CD14-positive monocyte (primary cell): ENCODE data around the gene EVL. TPM values are rescaled to one million over a fixed set of nuclear protein-coding genes. Genes with fewer than 3 reads are reported as not detected.
A peak's percentile ranks its signal among the peaks of the same experiment; 100 is the strongest.

Experiments
- DNase-seq, 3 donors: peaks; one replicate each; pipeline ENCODE4 v3.0.0-alpha.2; 2011 to 2022
- H2AFZ ChIP-seq: 2 replicates; pipeline ENCODE4 v1.6.0; 2012; ENCODE audit warnings: mild to moderate bottlenecking, low read depth, low read length, inconsistent platforms; ENCODE audit not compliant: insufficient read depth, poor library complexity, severe bottlenecking
- H3K27ac ChIP-seq, 2 donors: 1 replicate in 1 of 2; 2 replicates in 1 of 2; pipeline ENCODE4 v1.5.1; 2012 to 2013; ENCODE audit warnings: low read length in 2 of 2, control low read depth in 1 of 2, inconsistent platforms in 1 of 2, low read depth in 1 of 2, mild to moderate bottlenecking in 1 of 2
- H3K27me3 ChIP-seq, 2 donors: one replicate each; pipeline versions ENCODE4 v1.6.0 to v1.6.1; 2011 to 2013; ENCODE audit warnings: low read length in 2 of 2; ENCODE audit not compliant: control insufficient read depth in 2 of 2, insufficient read depth in 2 of 2
- H3K36me3 ChIP-seq, 2 donors: replicated peaks in 1 of 2; 1 replicate in 1 of 2; 2 replicates in 1 of 2; pipeline versions ENCODE4 v1.5.1 to v1.6.1; 2012 to 2013; ENCODE audit warnings: low read length in 2 of 2, control low read depth in 1 of 2, inconsistent platforms in 1 of 2, mild to moderate bottlenecking in 1 of 2; ENCODE audit not compliant: insufficient read depth in 2 of 2, control insufficient read depth in 1 of 2
- H3K4me1 ChIP-seq, 2 donors: 1 replicate in 1 of 2; 2 replicates in 1 of 2; pipeline versions ENCODE4 v1.5.1 to v1.6.1; 2012 to 2013; ENCODE audit warnings: low read length in 2 of 2, control low read depth in 1 of 2, inconsistent platforms in 1 of 2, mild to moderate bottlenecking in 1 of 2, moderate library complexity in 1 of 2; ENCODE audit not compliant: insufficient read depth in 2 of 2, control insufficient read depth in 1 of 2
- H3K4me2 ChIP-seq: replicated peaks from 2 replicates; pipeline ENCODE3; 2012; ENCODE audit warnings: low read length, moderate library complexity, mild to moderate bottlenecking; ENCODE audit not compliant: poor library complexity, severe bottlenecking; ENCODE audit errors: extremely low read depth
- H3K4me3 ChIP-seq, 3 experiments: fragments of 200-600 bp in 1 of 3; sonication (generic) in 1 of 3; replicated peaks in 1 of 3; 1 replicate in 2 of 3; 2 replicates in 1 of 3; pipeline ENCODE4 v1.5.1; 2011 to 2013; ENCODE audit warnings: low read length in 3 of 3, mild to moderate bottlenecking in 3 of 3, control low read depth in 2 of 3, low read depth in 2 of 3, inconsistent platforms in 1 of 3, moderate library complexity in 1 of 3
- H3K79me2 ChIP-seq: 2 replicates; pipeline ENCODE4 v1.6.0; 2012; ENCODE audit warnings: mild to moderate bottlenecking, control low read depth, inconsistent platforms, low read length, moderate library complexity; ENCODE audit not compliant: insufficient read depth
- H3K9ac ChIP-seq: 2 replicates; pipeline ENCODE4 v1.6.0; 2017; ENCODE audit warnings: low read length, mild to moderate bottlenecking; ENCODE audit not compliant: insufficient read depth, poor library complexity, severe bottlenecking
- H3K9me3 ChIP-seq, 2 donors: replicated peaks in 1 of 2; 1 replicate in 1 of 2; 2 replicates in 1 of 2; pipeline versions ENCODE4 v1.5.1 to v1.6.1; 2012 to 2013; ENCODE audit warnings: low read length in 2 of 2, control low read depth in 1 of 2; ENCODE audit not compliant: control insufficient read depth in 1 of 2, insufficient read depth in 1 of 2
- H4K20me1 ChIP-seq: 2 replicates; pipeline ENCODE4 v1.6.0; 2012; ENCODE audit warnings: mild to moderate bottlenecking, low read length, control low read depth, moderate library complexity; ENCODE audit not compliant: insufficient read depth
- H3K27ac Mint-ChIP-seq, 7 donors: one replicate each; pipeline ENCODE4 v1.8.0; 2020; ENCODE audit warnings: mild to moderate bottlenecking in 7 of 7, mixed read lengths in 7 of 7, moderate library complexity in 6 of 7, inconsistent platforms in 2 of 7
- H3K27me3 Mint-ChIP-seq, 3 donors: one replicate each; pipeline ENCODE4 v1.8.0; 2021 to 2022; ENCODE audit warnings: low read depth in 3 of 3, mild to moderate bottlenecking in 3 of 3, mixed read lengths in 3 of 3, moderate library complexity in 3 of 3, inconsistent platforms in 1 of 3
- H3K36me3 Mint-ChIP-seq, 2 donors: one replicate each; pipeline ENCODE4 v1.8.0; 2020; ENCODE audit warnings: mixed read lengths in 2 of 2, inconsistent platforms in 1 of 2, mild to moderate bottlenecking in 1 of 2
- H3K4me1 Mint-ChIP-seq: one replicate; pipeline ENCODE4 v1.8.0; 2020; ENCODE audit warnings: mild to moderate bottlenecking, mixed read lengths
- H3K4me3 Mint-ChIP-seq, 2 donors: one replicate each; pipeline ENCODE4 v1.8.0; 2020; ENCODE audit warnings: mild to moderate bottlenecking in 2 of 2, mixed read lengths in 2 of 2, moderate library complexity in 1 of 2
- H3K9me3 Mint-ChIP-seq, 7 donors: one replicate each; pipeline ENCODE4 v1.8.0; 2020 to 2022; ENCODE audit warnings: mixed read lengths in 7 of 7, mild to moderate bottlenecking in 6 of 7, moderate library complexity in 6 of 7, inconsistent platforms in 2 of 7
- WGBS: methylation state at CpG from one replicate; pipeline ENCODE4 v1.1.5; 2013; ENCODE audit warnings: missing lambda C conversion rate; ENCODE audit not compliant: insufficient coverage; 5-methylcytosine and 5-hydroxymethylcytosine counted together
- intact Hi-C, 2 donors: fragments of 100-400 bp; cut with micrococcal nuclease; formaldehyde crosslinking; loops; one replicate each; pipeline versions ENCODE4 v1.15.0 to v1.15.1; 2023
- polyA plus RNA-seq, 3 donors: library from polyadenylated mRNA; depleted of rRNA in 1 of 3; unstranded in 2 of 3; stranded (reverse) in 1 of 3; fragments of 300-500 nt in 2 of 3; fragments of >200 nt in 1 of 3; fragmentation: Illumina TruSeq in 2 of 3; gene quantifications; 1 replicate in 2 of 3; 2 replicates in 1 of 3; pipeline ENCODE4 v1.2.3, GENCODE V29; 2012 to 2021
- TF ChIP-seq, protein P1 (sequence below): fragments of 200-600 bp; IDR thresholded peaks from one replicate; pipeline ENCODE4 v1.8.0; 2022; ENCODE audit warnings: antibody characterized with exemption, mild to moderate bottlenecking

Gene EVL
- polyA plus RNA-seq, 3 donors: 3.2 to 131 (median 6.7) TPM

DNA sequence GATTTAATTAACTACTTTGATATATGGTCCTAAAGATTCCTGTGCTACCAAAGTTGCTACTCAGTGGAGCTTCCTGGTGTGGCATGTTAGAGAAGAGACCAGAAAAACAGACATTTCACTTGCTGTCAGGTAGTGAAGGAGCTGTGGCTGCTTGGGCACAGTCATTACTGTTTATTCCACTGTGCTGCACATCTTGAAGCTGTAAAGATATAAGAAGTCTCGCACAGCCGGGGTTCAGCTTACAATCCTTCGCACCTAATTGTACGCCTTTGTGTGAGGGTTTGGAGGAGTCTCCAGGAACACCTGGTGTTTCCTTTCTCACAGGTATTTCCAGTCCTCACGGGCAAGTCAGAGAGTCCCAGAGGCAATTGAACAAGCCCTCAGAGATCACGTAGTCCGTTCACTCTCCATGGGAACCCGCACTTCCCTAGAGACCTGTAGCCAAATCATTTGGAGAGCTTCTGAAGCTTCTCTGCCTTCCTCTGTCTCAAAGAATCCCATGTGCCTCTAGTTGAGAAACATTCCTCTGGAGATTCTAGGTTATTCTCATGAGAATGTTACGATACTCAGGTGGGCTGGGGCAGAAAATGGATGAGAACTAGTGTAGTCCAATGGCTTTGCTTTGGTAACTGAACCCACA lies 4.1 kb downstream of the EVL start:
- peak overlapping the region; percentile 67 for H3K4me2 ChIP-seq

DNA sequence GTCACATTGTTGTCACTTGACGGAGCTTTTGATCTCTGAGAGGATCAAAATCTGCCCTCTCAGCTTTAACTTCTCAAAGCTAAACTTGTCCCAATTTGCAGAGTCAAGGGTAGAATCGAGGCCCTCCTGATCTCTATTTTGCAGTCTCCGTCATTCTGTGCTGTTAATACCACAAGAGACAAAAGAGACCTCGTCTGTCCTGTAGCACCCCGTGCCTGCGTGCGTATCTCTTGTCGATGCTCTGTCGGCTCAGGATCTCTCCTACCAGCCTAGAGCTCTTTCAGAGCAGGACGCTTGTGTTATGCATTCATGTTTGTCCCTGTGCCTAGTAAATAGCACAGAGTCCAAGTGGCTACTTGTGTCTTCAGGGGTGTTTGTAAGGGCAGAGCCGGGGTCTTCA lies 5.1 kb downstream of the EVL start:
- Histone ChIP-seq H3K4me2 (no peak overlapping the region), H3K9ac (no peak overlapping the region), H2AFZ (no peak overlapping the region), H3K4me3 (no peak overlapping the region), H3K36me3 (no peaks in the 10 kb centered on the region), H3K27ac (no peak overlapping the region), H3K4me1 (peaks cover 75 to 80% of the 10 kb centered on the region in 2 donors), H4K20me1 (no peaks in the 10 kb centered on the region), H3K9me3 (no peaks in the 10 kb centered on the region), H3K79me2 (peaks cover 78% of the 10 kb centered on the region), H3K27me3 (no peaks in the 10 kb centered on the region)
- no peaks in the 10 kb centered on the region for H3K27me3 Mint-ChIP-seq
- TF ChIP-seq, protein P1, sequence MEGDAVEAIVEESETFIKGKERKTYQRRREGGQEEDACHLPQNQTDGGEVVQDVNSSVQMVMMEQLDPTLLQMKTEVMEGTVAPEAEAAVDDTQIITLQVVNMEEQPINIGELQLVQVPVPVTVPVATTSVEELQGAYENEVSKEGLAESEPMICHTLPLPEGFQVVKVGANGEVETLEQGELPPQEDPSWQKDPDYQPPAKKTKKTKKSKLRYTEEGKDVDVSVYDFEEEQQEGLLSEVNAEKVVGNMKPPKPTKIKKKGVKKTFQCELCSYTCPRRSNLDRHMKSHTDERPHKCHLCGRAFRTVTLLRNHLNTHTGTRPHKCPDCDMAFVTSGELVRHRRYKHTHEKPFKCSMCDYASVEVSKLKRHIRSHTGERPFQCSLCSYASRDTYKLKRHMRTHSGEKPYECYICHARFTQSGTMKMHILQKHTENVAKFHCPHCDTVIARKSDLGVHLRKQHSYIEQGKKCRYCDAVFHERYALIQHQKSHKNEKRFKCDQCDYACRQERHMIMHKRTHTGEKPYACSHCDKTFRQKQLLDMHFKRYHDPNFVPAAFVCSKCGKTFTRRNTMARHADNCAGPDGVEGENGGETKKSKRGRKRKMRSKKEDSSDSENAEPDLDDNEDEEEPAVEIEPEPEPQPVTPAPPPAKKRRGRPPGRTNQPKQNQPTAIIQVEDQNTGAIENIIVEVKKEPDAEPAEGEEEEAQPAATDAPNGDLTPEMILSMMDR: no peak
- peaks cover 78% of the 10 kb centered on the region for H3K4me1 Mint-ChIP-seq
- H3K27ac Mint-ChIP-seq: peak overlapping the region in 3 of 7 donors; percentile 14 to 58 (median 22)
- 96% methylated on average over 11 of the region's 11 CpGs for WGBS
- DNase-seq: no peak
- H3K36me3 Mint-ChIP-seq: peaks cover 19 to 28% of the 10 kb centered on the region in 2 donors
- no peak overlapping the region for H3K4me3 Mint-ChIP-seq
- H3K9me3 Mint-ChIP-seq: no peaks in the 10 kb centered on the region
- intact Hi-C loops: loop anchor here in 1 of 2 donors (5.0 kb wide), 1 partner anchor 37 kb away; no protein-coding TSS in a partner anchor

More for the DNA sequence above, 4.1 kb downstream of the EVL start:
- Mint-ChIP-seq H3K36me3 (peaks cover 12 to 20% of the 10 kb centered on the region in 2 donors), H3K27ac (peak overlapping the region in 6 of 7 donors; percentile 90 to 99 (median 98)), H3K4me3 (peak overlapping the region; percentile 16 to 97), H3K27me3 (no peaks in the 10 kb centered on the region), H3K9me3 (no peaks in the 10 kb centered on the region), H3K4me1 (peaks cover 78% of the 10 kb centered on the region)
- Histone ChIP-seq H3K79me2 (peaks cover 69% of the 10 kb centered on the region), H3K36me3 (no peaks in the 10 kb centered on the region), H3K27ac (peak overlapping the region; percentile 90 to 95), H3K27me3 (no peaks in the 10 kb centered on the region), H3K9ac (peak overlapping the region; percentile 67), H4K20me1 (no peaks in the 10 kb centered on the region), H3K4me1 (peaks cover 75 to 80% of the 10 kb centered on the region in 2 donors), H2AFZ (peak overlapping the region; percentile 68), H3K9me3 (no peaks in the 10 kb centered on the region), H3K4me3 (peak overlapping the region in 1 of 3 experiments; percentile 68)
- DNase-seq: no peak
- intact Hi-C loops: loop anchor here in 1 of 2 donors (5.0 kb wide), 1 partner anchor 38 kb away; no protein-coding TSS in a partner anchor
- TF ChIP-seq, protein P1: no peak
- 95% methylated on average over 8 of the region's 9 CpGs for WGBS
